ENCODE measurements around the gene GNAI3.

DNA sequence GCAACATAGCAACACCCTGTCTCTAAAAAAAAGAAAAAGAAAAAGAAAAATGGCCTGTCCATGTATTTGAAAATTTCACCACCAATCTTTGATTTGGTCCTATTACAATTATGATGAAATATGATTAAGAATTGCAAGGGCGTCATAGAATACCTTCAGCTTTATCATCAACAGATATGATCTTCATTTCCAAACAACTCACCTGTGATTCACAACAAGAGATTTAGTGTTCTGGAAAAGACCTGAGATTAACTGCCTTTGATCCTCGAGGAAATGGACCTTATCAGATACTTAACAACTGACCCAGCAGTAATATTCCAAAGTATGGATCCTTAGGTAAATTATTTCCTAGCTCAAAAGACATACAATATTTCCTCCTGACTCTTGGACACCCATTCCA lies 104.0 kb downstream of the GNAI3 start:
- TF ChIP-seq, protein P1, sequence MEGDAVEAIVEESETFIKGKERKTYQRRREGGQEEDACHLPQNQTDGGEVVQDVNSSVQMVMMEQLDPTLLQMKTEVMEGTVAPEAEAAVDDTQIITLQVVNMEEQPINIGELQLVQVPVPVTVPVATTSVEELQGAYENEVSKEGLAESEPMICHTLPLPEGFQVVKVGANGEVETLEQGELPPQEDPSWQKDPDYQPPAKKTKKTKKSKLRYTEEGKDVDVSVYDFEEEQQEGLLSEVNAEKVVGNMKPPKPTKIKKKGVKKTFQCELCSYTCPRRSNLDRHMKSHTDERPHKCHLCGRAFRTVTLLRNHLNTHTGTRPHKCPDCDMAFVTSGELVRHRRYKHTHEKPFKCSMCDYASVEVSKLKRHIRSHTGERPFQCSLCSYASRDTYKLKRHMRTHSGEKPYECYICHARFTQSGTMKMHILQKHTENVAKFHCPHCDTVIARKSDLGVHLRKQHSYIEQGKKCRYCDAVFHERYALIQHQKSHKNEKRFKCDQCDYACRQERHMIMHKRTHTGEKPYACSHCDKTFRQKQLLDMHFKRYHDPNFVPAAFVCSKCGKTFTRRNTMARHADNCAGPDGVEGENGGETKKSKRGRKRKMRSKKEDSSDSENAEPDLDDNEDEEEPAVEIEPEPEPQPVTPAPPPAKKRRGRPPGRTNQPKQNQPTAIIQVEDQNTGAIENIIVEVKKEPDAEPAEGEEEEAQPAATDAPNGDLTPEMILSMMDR (IDR thresholded peaks at IDR 0.05; ENCODE audit: poor library complexity, severe bottlenecking) = no peak
- TF ChIP-seq POLR2AphosphoS5 (IDR thresholded peaks at IDR 0.05) = no peak
- TF ChIP-seq REST (IDR thresholded peaks at IDR 0.05; ENCODE audit: borderline replicate concordance) = no peak
- TF ChIP-seq EP300 (conservative IDR thresholded peaks at IDR 0.05; ENCODE audit: poor library complexity, severe bottlenecking) = no peak
- no peak for TF ChIP-seq EZH2 (IDR thresholded peaks at IDR 0.05; ENCODE audit: borderline replicate concordance, insufficient read depth, low read length, poor library complexity, severe bottlenecking)
- no peak for TF ChIP-seq RAD21 (conservative IDR thresholded peaks at IDR 0.05)
- no peak for TF ChIP-seq TAF1 (IDR thresholded peaks at IDR 0.05; ENCODE audit: low read depth)
- TF ChIP-seq SMC3 (conservative IDR thresholded peaks at IDR 0.05; ENCODE audit: poor library complexity) = no peak

Measured in neural cell (in vitro differentiated cells).